Measurements from ENCODE around the gene OSBPL7. TPM values are rescaled to one million over a fixed set of nuclear protein-coding genes. Genes with fewer than 3 reads are reported as not detected.

OSBPL7 gene
- total RNA-seq, 1 donor from 2014 or later: 28.0 TPM

GRCh38 chr17:47791025-47791424, 30.6 kb downstream of the OSBPL7 start:
- no peaks in the 10 kb centered on the region for H3K9me3 Mint-ChIP-seq (ENCODE audit: unreplicated experiment)
- peaks cover 10% of the 10 kb centered on the region for H3K27me3 Mint-ChIP-seq (ENCODE audit: unreplicated experiment)
- no peak for TF ChIP-seq CTCF (IDR thresholded peaks at IDR 0.05; ENCODE audit: unreplicated experiment)
- H3K36me3 Mint-ChIP-seq (ENCODE audit: low read depth, unreplicated experiment): no peaks in the 10 kb centered on the region
- no peak overlapping the region for H3K4me3 Mint-ChIP-seq (ENCODE audit: unreplicated experiment)
- no peak for DNase-seq (ENCODE audit: low spot score)
- no peak overlapping the region for H3K27ac Mint-ChIP-seq (ENCODE audit: unreplicated experiment)
- peaks cover 6% of the 10 kb centered on the region for H3K4me1 Mint-ChIP-seq (ENCODE audit: unreplicated experiment)

GRCh38 chr17:47789611-47790561, 31.7 kb downstream of the OSBPL7 start:
- H3K27ac Mint-ChIP-seq (ENCODE audit: unreplicated experiment): no peak overlapping the region
- peaks cover 9% of the 10 kb centered on the region for H3K27me3 Mint-ChIP-seq (ENCODE audit: unreplicated experiment)
- no peaks in the 10 kb centered on the region for H3K36me3 Mint-ChIP-seq (ENCODE audit: low read depth, unreplicated experiment)
- H3K4me1 Mint-ChIP-seq (ENCODE audit: unreplicated experiment): peaks cover 6% of the 10 kb centered on the region
- peak; percentile 65 for DNase-seq (ENCODE audit: low spot score)
- TF ChIP-seq CTCF (IDR thresholded peaks at IDR 0.05; ENCODE audit: unreplicated experiment): no peak
- H3K9me3 Mint-ChIP-seq (ENCODE audit: unreplicated experiment): no peaks in the 10 kb centered on the region
- no peak overlapping the region for H3K4me3 Mint-ChIP-seq (ENCODE audit: unreplicated experiment)

- DNase-seq (ENCODE audit: low spot score): peak; percentile 76
- TF ChIP-seq CTCF (IDR thresholded peaks at IDR 0.05; ENCODE audit: unreplicated experiment): no peak
- Mint-ChIP-seq H3K4me1 (ENCODE audit: unreplicated experiment) (peaks cover 6% of the 10 kb centered on the region), H3K27ac (ENCODE audit: unreplicated experiment) (no peak overlapping the region), H3K4me3 (ENCODE audit: unreplicated experiment) (no peak overlapping the region), H3K36me3 (ENCODE audit: low read depth, unreplicated experiment) (no peaks in the 10 kb centered on the region), H3K27me3 (ENCODE audit: unreplicated experiment) (peaks cover 9% of the 10 kb centered on the region), H3K9me3 (ENCODE audit: unreplicated experiment) (no peaks in the 10 kb centered on the region)
Observed at GRCh38 chr17:47785538-47786123, 36.0 kb downstream of the OSBPL7 start.

- no peak for TF ChIP-seq CTCF (IDR thresholded peaks at IDR 0.05; ENCODE audit: unreplicated experiment)
- Mint-ChIP-seq H3K9me3 (ENCODE audit: unreplicated experiment) (no peaks in the 10 kb centered on the region), H3K27ac (ENCODE audit: unreplicated experiment) (no peak overlapping the region), H3K4me3 (ENCODE audit: unreplicated experiment) (no peak overlapping the region), H3K4me1 (ENCODE audit: unreplicated experiment) (no peaks in the 10 kb centered on the region), H3K27me3 (ENCODE audit: unreplicated experiment) (peaks cover 7% of the 10 kb centered on the region), H3K36me3 (ENCODE audit: low read depth, unreplicated experiment) (no peaks in the 10 kb centered on the region)
- DNase-seq (ENCODE audit: low spot score): no peak
Observed at GRCh38 chr17:47781397-47781796, 40.2 kb downstream of the OSBPL7 start.

GRCh38 chr17:47778184-47778635, 43.4 kb downstream of the OSBPL7 start:
- no peak for TF ChIP-seq CTCF (IDR thresholded peaks at IDR 0.05; ENCODE audit: unreplicated experiment)
- no peak overlapping the region for H3K4me3 Mint-ChIP-seq (ENCODE audit: unreplicated experiment)
- no peaks in the 10 kb centered on the region for H3K9me3 Mint-ChIP-seq (ENCODE audit: unreplicated experiment)
- H3K4me1 Mint-ChIP-seq (ENCODE audit: unreplicated experiment): no peaks in the 10 kb centered on the region
- H3K27me3 Mint-ChIP-seq (ENCODE audit: unreplicated experiment): peaks cover 11% of the 10 kb centered on the region
- H3K36me3 Mint-ChIP-seq (ENCODE audit: low read depth, unreplicated experiment): peaks cover 3% of the 10 kb centered on the region
- no peak overlapping the region for H3K27ac Mint-ChIP-seq (ENCODE audit: unreplicated experiment)
- no peak for DNase-seq (ENCODE audit: low spot score)

All from endothelial cell (in vitro differentiated cells).